Stimulated activated CD4-positive, alpha-beta T cell treated with anti-CD3 and anti-CD28 coated beads, TNF-alpha, amount 100 ng/mL, for 24 hours (primary cell): ENCODE results near the gene ERC2.
"Not testable (repeated sequence)": the region's sequence is repeated elsewhere in the genome, so short reads cannot be mapped to it uniquely, and the experiment has no call there.

Experiments used
- DNase-seq, 3 experiments: peaks; one replicate each; pipeline ENCODE4 v3.0.0-alpha.2; 2020; ENCODE audit warnings: low read depth in 3 of 3

ERC2 gene

GRCh38 chr3:56468184-56469106 is at the start of gene ERC2:
TSS of gene ERC2 (minus strand) at chr3:56468467.
- DNase-seq: no peak

GRCh38 chr3:56502738-56503137 is 34.5 kb upstream of the ERC2 start:
- DNase-seq: no peak

GRCh38 chr3:56496376-56496775 is 28.1 kb upstream of the ERC2 start:
- DNase-seq: not testable (repeated sequence)

GRCh38 chr3:56494679-56495322 is 26.5 kb upstream of the ERC2 start:
- DNase-seq: peak; percentile 19 to 63 (median 49)

GRCh38 chr3:56491566-56491965 is 23.3 kb upstream of the ERC2 start:
- no peak for DNase-seq

- DNase-seq: no peak
Observed at GRCh38 chr3:56488812-56489600, 20.7 kb upstream of the ERC2 start.

GRCh38 chr3:56484525-56485032 is 16.3 kb upstream of the ERC2 start:
- no peak for DNase-seq

GRCh38 chr3:56484122-56484521 is 15.9 kb upstream of the ERC2 start:
- no peak for DNase-seq

- no peak for DNase-seq
Observed at GRCh38 chr3:56477646-56478045, 9.4 kb upstream of the ERC2 start.

- DNase-seq: no peak
Observed at GRCh38 chr3:56476771-56477170, 8.5 kb upstream of the ERC2 start.

GRCh38 chr3:56471771-56472170 is 3.5 kb upstream of the ERC2 start:
- DNase-seq: no peak

- DNase-seq: no peak
Observed at GRCh38 chr3:56469141-56469540, 874 bp upstream of the ERC2 start.

- DNase-seq: no peak
Observed at GRCh38 chr3:56467801-56468183, 475 bp downstream of the ERC2 start.

GRCh38 chr3:56467108-56467507 is 1.2 kb downstream of the ERC2 start:
- DNase-seq: peak in 1 of 3 experiments; percentile 47

GRCh38 chr3:56459719-56460118 is 8.5 kb downstream of the ERC2 start:
- DNase-seq: no peak

- DNase-seq: no peak
Observed at GRCh38 chr3:56459104-56459496, 9.2 kb downstream of the ERC2 start.

GRCh38 chr3:56458496-56459103 is 9.7 kb downstream of the ERC2 start:
- no peak for DNase-seq

GRCh38 chr3:56456117-56456516 is 12.2 kb downstream of the ERC2 start:
- DNase-seq: no peak

GRCh38 chr3:56453011-56453410 is 15.3 kb downstream of the ERC2 start:
- DNase-seq: no peak

- DNase-seq: no peak
Observed at GRCh38 chr3:56452085-56452484, 16.2 kb downstream of the ERC2 start.

- DNase-seq: no peak
Observed at GRCh38 chr3:56443372-56443771, 24.9 kb downstream of the ERC2 start.

- DNase-seq: no peak
Observed at GRCh38 chr3:56428667-56429066, 39.6 kb downstream of the ERC2 start.
